ENCODE measurements around the gene PTPN14.

PTPN14 gene

GRCh38 chr1:214453109-214453722 lies 98.2 kb downstream of the PTPN14 start:
- CTCF ChIA-PET: interaction anchor here (1.1 to 3.7 kb wide), 5 partner anchors 9 to 125 kb away, joined by 3 to 16 read pairs (median 3); no protein-coding TSS in a partner anchor
- TF ChIP-seq CTCF (IDR thresholded peaks at IDR 0.05; ENCODE audit: control extremely low read depth, extremely low read depth, low read depth, missing control alignments): no peak
- DNase-seq (ENCODE audit: extremely low spot score): no peak
- POLR2A ChIA-PET: no interaction called here

GRCh38 chr1:214452152-214452784 lies 99.1 kb downstream of the PTPN14 start:
- ChIA-PET CTCF (interaction anchor here (1.0 to 1.4 kb wide), 3 partner anchors 120 to 191 kb away, joined by 3 read pairs; no protein-coding TSS in a partner anchor), POLR2A (no interaction called here)
- no peak for DNase-seq (ENCODE audit: extremely low spot score)
- no peak for TF ChIP-seq CTCF (IDR thresholded peaks at IDR 0.05; ENCODE audit: control extremely low read depth, extremely low read depth, low read depth, missing control alignments)

- no peak for TF ChIP-seq CTCF (IDR thresholded peaks at IDR 0.05; ENCODE audit: control extremely low read depth, extremely low read depth, low read depth, missing control alignments)
- no peak for DNase-seq (ENCODE audit: extremely low spot score)
- ChIA-PET POLR2A (no interaction called here), CTCF (interaction anchor here (0.9 to 1.0 kb wide), 2 partner anchors 8 to 191 kb away, joined by 3 read pairs; no protein-coding TSS in a partner anchor)
Measured at GRCh38 chr1:214451596-214451995, 99.8 kb downstream of the PTPN14 start.

- ChIA-PET POLR2A (no interaction called here), CTCF (interaction anchor here (1.1 to 1.4 kb wide), 2 partner anchors 10 to 35 kb away, joined by 3 to 4 read pairs; no protein-coding TSS in a partner anchor)
- DNase-seq (ENCODE audit: extremely low spot score): no peak
- TF ChIP-seq CTCF (IDR thresholded peaks at IDR 0.05; ENCODE audit: control extremely low read depth, extremely low read depth, low read depth, missing control alignments): no peak
Measured at GRCh38 chr1:214449371-214449770, 102.0 kb downstream of the PTPN14 start.

GRCh38 chr1:214448536-214448935 lies 102.9 kb downstream of the PTPN14 start:
- POLR2A ChIA-PET: no interaction called here
- CTCF ChIA-PET: interaction anchor here (1.4 kb wide), 1 partner anchor 34 kb away, joined by 4 read pairs; no protein-coding TSS in a partner anchor
- no peak for DNase-seq (ENCODE audit: extremely low spot score)
- TF ChIP-seq CTCF (IDR thresholded peaks at IDR 0.05; ENCODE audit: control extremely low read depth, extremely low read depth, low read depth, missing control alignments): no peak

- DNase-seq (ENCODE audit: extremely low spot score): no peak
- CTCF ChIA-PET: no interaction called here
- POLR2A ChIA-PET: no interaction called here
- no peak for TF ChIP-seq CTCF (IDR thresholded peaks at IDR 0.05; ENCODE audit: control extremely low read depth, extremely low read depth, low read depth, missing control alignments)
Measured at GRCh38 chr1:214447557-214447871, 103.9 kb downstream of the PTPN14 start.
